Endothelial cell of umbilical vein (primary cell): ENCODE data around the gene OXNAD1.

Experiments
- CTCF ChIP-seq, 2 donors: IDR thresholded peaks; 1 replicate in 1 of 2; 2 replicates in 1 of 2; pipeline ENCODE4 v1.5.1; 2011; ENCODE audit warnings: low read length in 2 of 2, mild to moderate bottlenecking in 2 of 2, moderate library complexity in 2 of 2, control low read depth in 1 of 2, inconsistent platforms in 1 of 2, low read depth in 1 of 2; ENCODE audit not compliant: insufficient read depth in 1 of 2; ENCODE audit errors: extremely low read depth in 1 of 2
- EZH2 ChIP-seq: IDR thresholded peaks from 2 replicates; pipeline ENCODE4 v1.6.1; 2012; ENCODE audit warnings: borderline replicate concordance, low read depth, mild to moderate bottlenecking, moderate library complexity, low read length, inconsistent platforms; ENCODE audit not compliant: severe bottlenecking
- FOS ChIP-seq: IDR thresholded peaks from 2 replicates; pipeline ENCODE4 v1.6.1; 2011; ENCODE audit warnings: mild to moderate bottlenecking, low read length, moderate library complexity, borderline replicate concordance; ENCODE audit not compliant: insufficient read depth
- JUN ChIP-seq: IDR thresholded peaks from 2 replicates; pipeline ENCODE4 v1.6.1; 2011; ENCODE audit warnings: borderline replicate concordance, low read depth; ENCODE audit not compliant: insufficient read length, insufficient read depth
- MAX ChIP-seq: IDR thresholded peaks from 2 replicates; pipeline ENCODE4 v1.6.1; 2011; ENCODE audit not compliant: insufficient read depth, insufficient read length
- POLR2A ChIP-seq: IDR thresholded peaks from 2 replicates; pipeline ENCODE4 v1.6.1; 2012; ENCODE audit warnings: low read depth, mild to moderate bottlenecking, control low read depth, low read length
- POLR2AphosphoS5 ChIP-seq: IDR thresholded peaks from 2 replicates; pipeline ENCODE4 v1.6.1; 2012; ENCODE audit warnings: low read depth, mild to moderate bottlenecking, control low read depth, low read length, moderate library complexity; ENCODE audit not compliant: insufficient read depth

GRCh38 chr3:16307832-16308531 lies 43.0 kb downstream of the OXNAD1 start:
- TF ChIP-seq POLR2A (no peak), FOS (no peak), EZH2 (no peak), CTCF (IDR thresholded peaks at IDR 0.05; ENCODE audit: extremely low read depth in 1 of 2, insufficient read depth in 1 of 2, low read depth in 1 of 2, low read length in 2 of 2) (no peak), POLR2AphosphoS5 (no peak), JUN (no peak), MAX (no peak)
